ENCODE data around the gene TNK1. TPM values are rescaled to one million over a fixed set of nuclear protein-coding genes. Genes with fewer than 3 reads are reported as not detected.

TNK1 gene
- total and polyA plus RNA-seq, 2 of the 8 experiments (the other 6 are each of a cell fraction or from before 2014, with no cell fraction given) = 7.6 to 9.5 TPM

DNA sequence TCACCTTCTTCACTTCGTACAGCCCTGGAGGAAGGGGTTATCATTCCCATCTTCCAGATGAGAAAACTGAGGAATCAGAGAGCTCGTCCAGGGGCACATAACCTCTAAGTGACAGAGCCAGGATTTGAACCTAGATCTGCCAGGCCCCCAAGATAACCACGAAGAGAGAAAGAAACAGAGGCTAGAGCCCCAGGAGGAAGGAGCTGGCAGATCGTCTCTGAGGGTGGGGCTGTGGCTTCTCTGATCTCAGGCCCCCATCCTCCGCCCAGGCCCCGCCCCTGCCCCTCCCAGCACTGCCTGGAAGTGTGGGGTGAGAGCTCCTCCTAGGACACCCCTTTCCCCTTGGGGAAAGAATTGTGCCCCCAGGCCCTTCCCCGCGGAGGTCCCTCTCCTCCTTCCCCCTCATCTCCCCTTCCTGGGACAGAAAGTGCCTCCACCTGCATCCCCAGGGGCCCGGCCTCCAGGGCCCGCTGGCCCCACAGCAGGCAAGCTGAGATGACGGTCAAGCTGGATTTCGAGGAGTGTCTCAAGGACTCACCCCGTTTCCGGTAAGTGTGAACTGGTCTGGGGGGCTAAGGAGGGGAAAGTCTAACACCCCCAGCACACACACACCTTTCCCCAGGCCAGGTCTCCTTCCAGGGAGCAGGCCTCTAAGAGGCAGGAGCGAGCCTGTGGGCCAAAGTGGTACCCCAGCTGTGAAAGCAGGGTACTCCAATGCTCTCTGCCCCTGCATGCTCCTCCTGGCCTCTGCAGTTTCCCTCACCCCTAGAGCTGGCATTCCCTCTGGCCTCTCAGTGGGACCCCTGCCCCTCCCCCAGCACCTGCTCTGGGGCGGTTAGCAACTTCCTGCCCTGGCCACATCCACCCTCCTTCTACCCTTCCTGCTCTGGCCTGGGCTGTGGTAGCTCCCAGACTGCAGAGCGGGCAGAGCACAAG, 44.4 kb upstream of the TNK1 start, which contains the start of gene ACAP1:
TSS of gene ACAP1 (plus strand) at position 290 of the 936 bp plus-strand sequence. CDS start at position 496, 206 bp downstream.
- peak within 1 kb of the TSS in 3 of 4 experiments; percentile 48 to 56 (median 51); a peak in 5 of 7 replicates for H3K9ac ChIP-seq (replicated peaks in 1 of 4; ENCODE audit: extremely low read depth in 1 of 4, low read depth in 3 of 4, low read length in 3 of 4)
- H3K36me3 ChIP-seq (ENCODE audit: control insufficient read depth in 2 of 4, insufficient read depth in 4 of 4, low read length in 3 of 4) = no peaks in the 10 kb centered on the region
- peak within 1 kb of the TSS; percentile 82 for H2BK5ac ChIP-seq (ENCODE audit: low read depth, low read length)
- peak within 1 kb of the TSS; percentile 71; the same call in 1 of the 2 replicates for H2AK5ac ChIP-seq (ENCODE audit: low read depth, low read length)
- H2BK12ac ChIP-seq (ENCODE audit: low read depth, low read length) = peak within 1 kb of the TSS; percentile 77; the same call in 1 of the 2 replicates
- peak within 1 kb of the TSS; percentile 23 for H3K56ac ChIP-seq (replicated peaks; ENCODE audit: insufficient read length, low read depth, low read length)
- DNase-seq (ENCODE audit: low read depth in 1 of 2, low spot score in 2 of 2) = peak; percentile 44 to 79
- no peak within 1 kb of the TSS for H3K23ac ChIP-seq (ENCODE audit: insufficient read length)
- 0 out of 2 replicates have a peak within 1 kb of the TSS, but pooled peaks have one; percentile 6 for H2AFZ ChIP-seq (ENCODE audit: low read length)
- no peaks in the 10 kb centered on the region for H4K20me1 ChIP-seq (replicated peaks in 1 of 2; ENCODE audit: control insufficient read depth in 1 of 2, insufficient read depth in 2 of 2, low read length in 2 of 2)
- peak within 1 kb of the TSS; percentile 87 for H4K5ac ChIP-seq (ENCODE audit: insufficient read length, low read depth, low read length)
- no peaks in the 10 kb centered on the region for H3K79me2 ChIP-seq (ENCODE audit: control insufficient read depth in 1 of 2, insufficient read depth in 2 of 2, low read length in 2 of 2)
- peak within 1 kb of the TSS in 3 of 4 experiments; percentile 10 to 52 (median 32); a peak in 6 of 8 replicates for H3K4me3 ChIP-seq (ENCODE audit: extremely low read depth in 1 of 4, insufficient read depth in 2 of 4, low read depth in 3 of 4, low read length in 4 of 4)
- H2BK120ac ChIP-seq (replicated peaks; ENCODE audit: low read depth, low read length) = peak within 1 kb of the TSS; percentile 78
- peak within 1 kb of the TSS; percentile 71 for H3K4ac ChIP-seq (replicated peaks; ENCODE audit: insufficient read length, low read depth, low read length)
- H4K91ac ChIP-seq (replicated peaks; ENCODE audit: insufficient read length, low read length) = peak within 1 kb of the TSS; percentile 81
- no peaks in the 10 kb centered on the region for H3K9me3 ChIP-seq (ENCODE audit: insufficient read depth in 2 of 2, low read depth in 1 of 2, low read length in 1 of 2)
- no peak within 1 kb of the TSS for H3K14ac ChIP-seq (ENCODE audit: insufficient read length)
- H3K4me2 ChIP-seq (ENCODE audit: insufficient read depth in 1 of 2, low read depth in 2 of 2, low read length in 2 of 2) = peak within 1 kb of the TSS; percentile 59 to 82
- CTCF ChIA-PET (ENCODE audit: partially characterized antibody) = interaction anchor here (0.8 to 6.0 kb wide), 16 partner anchors 9 to 296 kb away, joined by 3 to 82 read pairs (median 6); partner anchors contain the start of genes KCTD11, SLC2A4, SOX15 and TMEM95
- H3K27ac ChIP-seq (ENCODE audit: low read depth, low read length) = peak within 1 kb of the TSS; percentile 51; the same call in 1 of the 2 replicates
- peaks cover 3 to 16% (median 14%) of the 10 kb centered on the region in 4 experiments for H3K4me1 ChIP-seq (replicated peaks in 1 of 4; ENCODE audit: control insufficient read depth in 3 of 4, insufficient read depth in 4 of 4, low read length in 3 of 4)
- WGBS, 2 experiments (ENCODE audit: extremely low coverage in 1 of 2, insufficient coverage in 1 of 2, insufficient read length in 1 of 2, insufficient replicate concordance in 2 of 2, low coverage in 1 of 2, low lambda C conversion rate in 2 of 2, missing lambda C conversion rate in 1 of 2) = 34% methylated on average over 17 of the region's 17 CpGs; no CpG with 5 or more reads in 1 of the 2 experiments
- POLR2A ChIA-PET (ENCODE audit: partially characterized antibody) = interaction anchor here (0.7 to 6.9 kb wide), 28 partner anchors 10 to 247 kb away, joined by 3 to 93 read pairs (median 5); partner anchors contain the start of genes GPS2, KCTD11, MPDU1 and NEURL4
- H2BK15ac ChIP-seq (ENCODE audit: low read length) = peak within 1 kb of the TSS; percentile 55; the same call in 1 of the 2 replicates
- no peaks in the 10 kb centered on the region for H3K79me1 ChIP-seq (ENCODE audit: low read depth, low read length)
- peak within 1 kb of the TSS; percentile 66 for H4K8ac ChIP-seq (ENCODE audit: extremely low read depth, insufficient read depth, low read length)
- H2BK20ac ChIP-seq (ENCODE audit: low read length) = peak within 1 kb of the TSS; percentile 98
- no peaks in the 10 kb centered on the region; the same call in 1 of the 2 replicates for H3K23me2 ChIP-seq (ENCODE audit: low read depth, low read length)
- no peaks in the 10 kb centered on the region for H3K27me3 ChIP-seq (replicated peaks in 1 of 4; ENCODE audit: control insufficient read depth in 3 of 4, extremely low read depth in 1 of 4, insufficient read depth in 3 of 4, low read length in 3 of 4)
- peak within 1 kb of the TSS; percentile 72 for H3K18ac ChIP-seq (ENCODE audit: extremely low read depth, low read length)
- FAIRE-seq = no peak
- TF ChIP-seq HDAC2 (IDR thresholded peaks at IDR 0.05; ENCODE audit: borderline replicate concordance in 1 of 2, low read depth in 2 of 2, low read length in 2 of 2) (no peak), SAP30 (IDR thresholded peaks at IDR 0.05; ENCODE audit: insufficient read depth, insufficient replicate concordance, low read length) (no peak), BRCA1 (IDR thresholded peaks at IDR 0.05; ENCODE audit: low read depth, low read length) (no peak), PHF8 (conservative IDR thresholded peaks at IDR 0.05; ENCODE audit: low read depth, low read length) (no peak), EP300 (IDR thresholded peaks at IDR 0.05; ENCODE audit: borderline replicate concordance in 1 of 2, low read depth in 2 of 2, low read length in 2 of 2) (peak in 1 of 2 experiments; percentile 52; a peak in 1 of 3 replicates), SIRT6 (IDR thresholded peaks at IDR 0.05; ENCODE audit: low read length) (no peak), TAF1 (IDR thresholded peaks at IDR 0.05; ENCODE audit: low read depth, low read length) (no peak), JUND (IDR thresholded peaks at IDR 0.05; ENCODE audit: low read length) (no peak), RNF2 (IDR thresholded peaks at IDR 0.05; ENCODE audit: borderline replicate concordance, low read depth, low read length, missing control alignments, poor library complexity, severe bottlenecking) (no peak)
